ENCODE measurements around the gene CST4. TPM values are rescaled to one million over a fixed set of nuclear protein-coding genes. Genes with fewer than 3 reads are reported as not detected.

CST4 gene
- total and polyA plus RNA-seq, 2 experiments from 2014 or later = not detected

GRCh38 chr20:23649242-23649641, 39.6 kb downstream of the CST4 start:
- no peaks in the 10 kb centered on the region; the same call in 2 of the 3 replicates for H3K9me3 Mint-ChIP-seq
- Histone ChIP-seq H3K4me2 (no peak overlapping the region), H3K27ac (ENCODE audit: low read depth) (no peak overlapping the region), H3K4me3 (no peak overlapping the region), H3F3A (replicated peaks; ENCODE audit: low read depth) (no peaks in the 10 kb centered on the region), H3K27me3 (ENCODE audit: insufficient read depth) (no peaks in the 10 kb centered on the region), H4K20me1 (replicated peaks; ENCODE audit: insufficient read depth) (no peaks in the 10 kb centered on the region), H3K4me1 (ENCODE audit: insufficient read depth) (no peaks in the 10 kb centered on the region), H2AFZ (no peak overlapping the region), H3K79me2 (replicated peaks; ENCODE audit: insufficient read depth) (no peaks in the 10 kb centered on the region), H3K9me2 (ENCODE audit: insufficient read depth) (no peaks in the 10 kb centered on the region; the same call in 1 of the 2 replicates), H3K36me3 (ENCODE audit: insufficient read depth) (no peaks in the 10 kb centered on the region)
- no peak for TF ChIP-seq ZNF462 (CRISPR knock-in tag; IDR thresholded peaks at IDR 0.05)
- no peak for TF ChIP-seq ZNF114 (CRISPR knock-in tag; IDR thresholded peaks at IDR 0.05)
- TF ChIP-seq CTCF (conservative IDR thresholded peaks at IDR 0.05; ENCODE audit: low read depth in 2 of 2) = no peak
- no peak for TF ChIP-seq JUNB (IDR thresholded peaks at IDR 0.05; ENCODE audit: unreplicated experiment)
- TF ChIP-seq NANOG (IDR thresholded peaks at IDR 0.05; ENCODE audit: borderline replicate concordance) = no peak
- TF ChIP-seq EZH2 (IDR thresholded peaks at IDR 0.05; ENCODE audit: low read depth, unreplicated experiment) = no peak
- no peak for TF ChIP-seq POLR2AphosphoS5 (IDR thresholded peaks at IDR 0.05; ENCODE audit: low read depth)
- no peak for TF ChIP-seq ETS1 (IDR thresholded peaks at IDR 0.05)
- no peak for TF ChIP-seq EZH2phosphoT487 (IDR thresholded peaks at IDR 0.05; ENCODE audit: unreplicated experiment)
- TF ChIP-seq CREB1 (CRISPR knock-in tag; IDR thresholded peaks at IDR 0.05; ENCODE audit: low read depth) = no peak
- no peak for TF ChIP-seq STAT1 (IDR thresholded peaks at IDR 0.05; ENCODE audit: unreplicated experiment)
- no peak for TF ChIP-seq ZNF331 (CRISPR knock-in tag; IDR thresholded peaks at IDR 0.05; ENCODE audit: low read depth)
- TF ChIP-seq, protein P1, sequence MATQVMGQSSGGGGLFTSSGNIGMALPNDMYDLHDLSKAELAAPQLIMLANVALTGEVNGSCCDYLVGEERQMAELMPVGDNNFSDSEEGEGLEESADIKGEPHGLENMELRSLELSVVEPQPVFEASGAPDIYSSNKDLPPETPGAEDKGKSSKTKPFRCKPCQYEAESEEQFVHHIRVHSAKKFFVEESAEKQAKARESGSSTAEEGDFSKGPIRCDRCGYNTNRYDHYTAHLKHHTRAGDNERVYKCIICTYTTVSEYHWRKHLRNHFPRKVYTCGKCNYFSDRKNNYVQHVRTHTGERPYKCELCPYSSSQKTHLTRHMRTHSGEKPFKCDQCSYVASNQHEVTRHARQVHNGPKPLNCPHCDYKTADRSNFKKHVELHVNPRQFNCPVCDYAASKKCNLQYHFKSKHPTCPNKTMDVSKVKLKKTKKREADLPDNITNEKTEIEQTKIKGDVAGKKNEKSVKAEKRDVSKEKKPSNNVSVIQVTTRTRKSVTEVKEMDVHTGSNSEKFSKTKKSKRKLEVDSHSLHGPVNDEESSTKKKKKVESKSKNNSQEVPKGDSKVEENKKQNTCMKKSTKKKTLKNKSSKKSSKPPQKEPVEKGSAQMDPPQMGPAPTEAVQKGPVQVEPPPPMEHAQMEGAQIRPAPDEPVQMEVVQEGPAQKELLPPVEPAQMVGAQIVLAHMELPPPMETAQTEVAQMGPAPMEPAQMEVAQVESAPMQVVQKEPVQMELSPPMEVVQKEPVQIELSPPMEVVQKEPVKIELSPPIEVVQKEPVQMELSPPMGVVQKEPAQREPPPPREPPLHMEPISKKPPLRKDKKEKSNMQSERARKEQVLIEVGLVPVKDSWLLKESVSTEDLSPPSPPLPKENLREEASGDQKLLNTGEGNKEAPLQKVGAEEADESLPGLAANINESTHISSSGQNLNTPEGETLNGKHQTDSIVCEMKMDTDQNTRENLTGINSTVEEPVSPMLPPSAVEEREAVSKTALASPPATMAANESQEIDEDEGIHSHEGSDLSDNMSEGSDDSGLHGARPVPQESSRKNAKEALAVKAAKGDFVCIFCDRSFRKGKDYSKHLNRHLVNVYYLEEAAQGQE (IDR thresholded peaks at IDR 0.05; ENCODE audit: unreplicated experiment) = no peak
- ATAC-seq (no peak), DNase-seq (ENCODE audit: low spot score) (no peak)
- H3K4me1 Mint-ChIP-seq = 0 out of 3 replicates have a peak, but pooled peaks cover 2% of the 10 kb centered on the region
- peaks cover 5% of the 10 kb centered on the region for H3K27me3 Mint-ChIP-seq (ENCODE audit: insufficient read depth, low read depth, poor library complexity)
- H3K27ac Mint-ChIP-seq = no peak overlapping the region
- no peak overlapping the region for H3K4me3 Mint-ChIP-seq
- no peaks in the 10 kb centered on the region for H3K36me3 Mint-ChIP-seq (ENCODE audit: low read depth)

All from GM23338 (cell line).